Stimulated activated CD4-positive, alpha-beta T cell treated with anti-CD3 and anti-CD28 coated beads, Interleukin-15, amount 100 ng/mL, for 1 hour (primary cell): ENCODE data around the gene ZDHHC20.

ENCODE experiments used
- DNase-seq, 2 donors: peaks; one replicate each; pipeline ENCODE4 v3.0.0-alpha.2; 2020; ENCODE audit warnings: low read depth in 1 of 2, low spot score in 1 of 2

The ZDHHC20 gene

GRCh38 chr13:21458813-21459701 is at the start of gene ZDHHC20:
TSS of gene ZDHHC20 (minus strand) at chr13:21459303. CDS start at chr13:21459171, 132 bp downstream.
- DNase-seq, result peak; percentile 88 to 93

- no peak for DNase-seq
These were observed 45.3 kb upstream of the ZDHHC20 start for GRCh38 chr13:21504379-21504778.

- no peak for DNase-seq
These were observed 42.6 kb upstream of the ZDHHC20 start for GRCh38 chr13:21501686-21502085.

- no peak for DNase-seq
These were observed 27.2 kb upstream of the ZDHHC20 start for GRCh38 chr13:21486322-21486721.

GRCh38 chr13:21483748-21484147 is 24.6 kb upstream of the ZDHHC20 start:
- no peak for DNase-seq

GRCh38 chr13:21481359-21481758 is 22.3 kb upstream of the ZDHHC20 start:
- no peak for DNase-seq

GRCh38 chr13:21478881-21479808 is 20.0 kb upstream of the ZDHHC20 start:
- DNase-seq, result no peak

GRCh38 chr13:21476893-21477472 is 17.9 kb upstream of the ZDHHC20 start:
- DNase-seq, result peak; percentile 51 to 61

- no peak for DNase-seq
These were observed 16.0 kb upstream of the ZDHHC20 start for GRCh38 chr13:21475115-21475514.

- no peak for DNase-seq
These were observed 11.7 kb upstream of the ZDHHC20 start for GRCh38 chr13:21470785-21471184.

- DNase-seq, result no peak
These were observed 7.4 kb upstream of the ZDHHC20 start for GRCh38 chr13:21466527-21466926.

- DNase-seq, result no peak
These were observed 6.6 kb upstream of the ZDHHC20 start for GRCh38 chr13:21465710-21466160.

- no peak for DNase-seq
These were observed 4.3 kb upstream of the ZDHHC20 start for GRCh38 chr13:21463424-21463823.

GRCh38 chr13:21461131-21461530 is 2.0 kb upstream of the ZDHHC20 start:
- no peak for DNase-seq

GRCh38 chr13:21458451-21458812 is 671 bp downstream of the ZDHHC20 start:
- DNase-seq, result peak in 1 of 2 donors; percentile 16

- DNase-seq, result no peak
These were observed 5.6 kb downstream of the ZDHHC20 start for GRCh38 chr13:21453387-21454081.

- no peak for DNase-seq
These were observed 8.2 kb downstream of the ZDHHC20 start for GRCh38 chr13:21450936-21451335.

GRCh38 chr13:21446656-21447055 is 12.4 kb downstream of the ZDHHC20 start:
- DNase-seq, result no peak

- DNase-seq, result no peak
These were observed 13.3 kb downstream of the ZDHHC20 start for GRCh38 chr13:21445759-21446158.

GRCh38 chr13:21443171-21443570 is 15.9 kb downstream of the ZDHHC20 start:
- DNase-seq, result no peak

GRCh38 chr13:21436582-21436981 is 22.5 kb downstream of the ZDHHC20 start:
- no peak for DNase-seq
